ENCODE data around the gene WFIKKN2. TPM values are rescaled to one million over a fixed set of nuclear protein-coding genes. Genes with fewer than 3 reads are reported as not detected.

The WFIKKN2 gene, protein sequence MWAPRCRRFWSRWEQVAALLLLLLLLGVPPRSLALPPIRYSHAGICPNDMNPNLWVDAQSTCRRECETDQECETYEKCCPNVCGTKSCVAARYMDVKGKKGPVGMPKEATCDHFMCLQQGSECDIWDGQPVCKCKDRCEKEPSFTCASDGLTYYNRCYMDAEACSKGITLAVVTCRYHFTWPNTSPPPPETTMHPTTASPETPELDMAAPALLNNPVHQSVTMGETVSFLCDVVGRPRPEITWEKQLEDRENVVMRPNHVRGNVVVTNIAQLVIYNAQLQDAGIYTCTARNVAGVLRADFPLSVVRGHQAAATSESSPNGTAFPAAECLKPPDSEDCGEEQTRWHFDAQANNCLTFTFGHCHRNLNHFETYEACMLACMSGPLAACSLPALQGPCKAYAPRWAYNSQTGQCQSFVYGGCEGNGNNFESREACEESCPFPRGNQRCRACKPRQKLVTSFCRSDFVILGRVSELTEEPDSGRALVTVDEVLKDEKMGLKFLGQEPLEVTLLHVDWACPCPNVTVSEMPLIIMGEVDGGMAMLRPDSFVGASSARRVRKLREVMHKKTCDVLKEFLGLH
- not detected for polyA plus RNA-seq (2013)

GRCh38 chr17:50835301-50836234 is at the start of gene WFIKKN2:
TSS of gene WFIKKN2 (plus strand) at chr17:50835586. CDS start at chr17:50835938, 352 bp downstream.
- H3K36me3 ChIP-seq (ENCODE audit: control insufficient read depth in 4 of 4, insufficient read depth in 4 of 4, low read length in 3 of 4) = no peaks in the 10 kb centered on the region
- H3K4me3 ChIP-seq (ENCODE audit: control insufficient read depth in 1 of 7, extremely low read depth in 1 of 7, insufficient read depth in 4 of 7, low read depth in 2 of 7, low read length in 6 of 7) = peak within 1 kb of the TSS in 1 of 7 experiments; percentile 19
- 55% methylated on average over 38 of the region's 39 CpGs for WGBS (ENCODE audit: insufficient coverage)
- peak in 2 of 3 donors; percentile 48 to 56 for DNase-seq
- ChIA-PET POLR2A (interaction anchor here (0.5 to 0.6 kb wide), 2 partner anchors 8 to 79 kb away, joined by 3 to 4 read pairs; no protein-coding TSS in a partner anchor), CTCF (interaction anchor here (0.9 to 1.6 kb wide), 4 partner anchors 25 to 52 kb away, joined by 3 to 7 read pairs (median 5); no protein-coding TSS in a partner anchor)
- H3K4me1 ChIP-seq (ENCODE audit: control extremely low read depth in 1 of 4, control insufficient read depth in 4 of 4, insufficient read depth in 4 of 4, low read length in 3 of 4) = peaks cover 0 to 32% (median 23%) of the 10 kb centered on the region in 4 experiments
- H3K27ac ChIP-seq (ENCODE audit: insufficient read depth in 1 of 2, low read depth in 1 of 2, low read length in 2 of 2, poor library complexity in 1 of 2, severe bottlenecking in 2 of 2) = no peak within 1 kb of the TSS
- H3K27me3 ChIP-seq (replicated peaks in 2 of 5; ENCODE audit: control insufficient read depth in 4 of 5, insufficient read depth in 5 of 5, low read length in 4 of 5) = no peaks in the 10 kb centered on the region
- no peaks in the 10 kb centered on the region for H3K9me3 ChIP-seq (ENCODE audit: control extremely low read depth in 1 of 5, control insufficient read depth in 4 of 5, insufficient read depth in 2 of 5, low read depth in 1 of 5, low read length in 4 of 5)

- H3K9me3 ChIP-seq (ENCODE audit: control extremely low read depth in 1 of 5, control insufficient read depth in 4 of 5, insufficient read depth in 2 of 5, low read depth in 1 of 5, low read length in 4 of 5) = no peaks in the 10 kb centered on the region
- H3K4me3 ChIP-seq (ENCODE audit: control insufficient read depth in 1 of 7, extremely low read depth in 1 of 7, insufficient read depth in 4 of 7, low read depth in 2 of 7, low read length in 6 of 7) = no peak overlapping the region
- no peak overlapping the region for H3K27ac ChIP-seq (ENCODE audit: insufficient read depth in 1 of 2, low read depth in 1 of 2, low read length in 2 of 2, poor library complexity in 1 of 2, severe bottlenecking in 2 of 2)
- ChIA-PET POLR2A (no interaction called here), CTCF (interaction anchor here (0.8 to 7.3 kb wide), 9 partner anchors 10 to 139 kb away, joined by 3 to 172 read pairs (median 15); partner anchors contain the start of gene WFIKKN2)
- H3K27me3 ChIP-seq (replicated peaks in 2 of 5; ENCODE audit: control insufficient read depth in 4 of 5, insufficient read depth in 5 of 5, low read length in 4 of 5) = peaks cover 0 to 7% (median 0%) of the 10 kb centered on the region in 5 experiments
- peaks cover 0 to 21% (median 13%) of the 10 kb centered on the region in 4 experiments for H3K4me1 ChIP-seq (ENCODE audit: control extremely low read depth in 1 of 4, control insufficient read depth in 4 of 4, insufficient read depth in 4 of 4, low read length in 3 of 4)
- no peak for DNase-seq
- 96% methylated on average over 9 of the region's 9 CpGs for WGBS (ENCODE audit: insufficient coverage)
- no peaks in the 10 kb centered on the region for H3K36me3 ChIP-seq (ENCODE audit: control insufficient read depth in 4 of 4, insufficient read depth in 4 of 4, low read length in 3 of 4)
These were observed 49.3 kb upstream of the WFIKKN2 start for GRCh38 chr17:50785946-50786570.

GRCh38 chr17:50787106-50787505 is 48.3 kb upstream of the WFIKKN2 start:
- no peak overlapping the region for H3K4me3 ChIP-seq (ENCODE audit: control insufficient read depth in 1 of 7, extremely low read depth in 1 of 7, insufficient read depth in 4 of 7, low read depth in 2 of 7, low read length in 6 of 7)
- DNase-seq = no peak
- WGBS (ENCODE audit: insufficient coverage) = 93% methylated on average over 4 of the region's 7 CpGs
- ChIA-PET POLR2A (no interaction called here), CTCF (interaction anchor here (1.4 to 7.3 kb wide), 6 partner anchors 30 to 161 kb away, joined by 3 to 172 read pairs (median 38); no protein-coding TSS in a partner anchor)
- H3K27ac ChIP-seq (ENCODE audit: insufficient read depth in 1 of 2, low read depth in 1 of 2, low read length in 2 of 2, poor library complexity in 1 of 2, severe bottlenecking in 2 of 2) = no peak overlapping the region
- H3K36me3 ChIP-seq (ENCODE audit: control insufficient read depth in 4 of 4, insufficient read depth in 4 of 4, low read length in 3 of 4) = no peaks in the 10 kb centered on the region
- H3K27me3 ChIP-seq (replicated peaks in 2 of 5; ENCODE audit: control insufficient read depth in 4 of 5, insufficient read depth in 5 of 5, low read length in 4 of 5) = no peaks in the 10 kb centered on the region
- peaks cover 0 to 22% (median 12%) of the 10 kb centered on the region in 4 experiments for H3K4me1 ChIP-seq (ENCODE audit: control extremely low read depth in 1 of 4, control insufficient read depth in 4 of 4, insufficient read depth in 4 of 4, low read length in 3 of 4)
- H3K9me3 ChIP-seq (ENCODE audit: control extremely low read depth in 1 of 5, control insufficient read depth in 4 of 5, insufficient read depth in 2 of 5, low read depth in 1 of 5, low read length in 4 of 5) = no peaks in the 10 kb centered on the region

DNA sequence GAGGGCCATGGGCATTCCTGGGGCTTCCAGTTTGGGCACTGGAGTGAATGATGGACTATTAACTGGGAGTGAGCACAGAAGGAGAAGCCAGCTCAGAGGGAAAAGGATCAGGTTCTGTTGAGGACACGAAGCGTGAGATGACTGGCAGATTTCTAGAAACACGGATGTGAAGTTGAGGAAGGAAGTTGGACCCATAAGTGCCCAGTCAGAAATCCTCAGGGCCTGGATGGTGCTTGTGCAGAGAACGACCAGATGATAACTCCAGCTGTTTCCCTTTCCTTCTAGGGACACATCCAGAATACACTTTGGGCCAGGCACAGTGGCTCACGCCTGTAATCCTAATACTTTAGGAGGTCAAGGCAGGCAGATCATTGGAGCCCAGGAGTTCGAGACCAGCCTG is 44.8 kb upstream of the WFIKKN2 start:
- Histone ChIP-seq H3K4me1 (ENCODE audit: control extremely low read depth in 1 of 4, control insufficient read depth in 4 of 4, insufficient read depth in 4 of 4, low read length in 3 of 4) (peaks cover 0 to 22% (median 12%) of the 10 kb centered on the region in 4 experiments), H3K27me3 (replicated peaks in 2 of 5; ENCODE audit: control insufficient read depth in 4 of 5, insufficient read depth in 5 of 5, low read length in 4 of 5) (no peaks in the 10 kb centered on the region), H3K9me3 (ENCODE audit: control extremely low read depth in 1 of 5, control insufficient read depth in 4 of 5, insufficient read depth in 2 of 5, low read depth in 1 of 5, low read length in 4 of 5) (no peaks in the 10 kb centered on the region), H3K27ac (ENCODE audit: insufficient read depth in 1 of 2, low read depth in 1 of 2, low read length in 2 of 2, poor library complexity in 1 of 2, severe bottlenecking in 2 of 2) (no peak overlapping the region), H3K36me3 (ENCODE audit: control insufficient read depth in 4 of 4, insufficient read depth in 4 of 4, low read length in 3 of 4) (no peaks in the 10 kb centered on the region), H3K4me3 (ENCODE audit: control insufficient read depth in 1 of 7, extremely low read depth in 1 of 7, insufficient read depth in 4 of 7, low read depth in 2 of 7, low read length in 6 of 7) (peak overlapping the region in 1 of 7 experiments; percentile 6)
- peak; percentile 39 to 93 (median 87) for DNase-seq
- ChIA-PET POLR2A (interaction anchor here (0.7 kb wide), 1 partner anchor 300 kb away, joined by 3 read pairs; no protein-coding TSS in a partner anchor), CTCF (interaction anchor here (1.1 to 3.6 kb wide), 8 partner anchors 12 to 62 kb away, joined by 3 to 15 read pairs (median 4); no protein-coding TSS in a partner anchor)
- WGBS (ENCODE audit: insufficient coverage) = 12% methylated on average over 5 of the region's 6 CpGs

GRCh38 chr17:50792132-50792531 is 43.3 kb upstream of the WFIKKN2 start:
- 98% methylated on average over 7 of the region's 7 CpGs for WGBS (ENCODE audit: insufficient coverage)
- Histone ChIP-seq H3K27ac (ENCODE audit: insufficient read depth in 1 of 2, low read depth in 1 of 2, low read length in 2 of 2, poor library complexity in 1 of 2, severe bottlenecking in 2 of 2) (no peak overlapping the region), H3K9me3 (ENCODE audit: control extremely low read depth in 1 of 5, control insufficient read depth in 4 of 5, insufficient read depth in 2 of 5, low read depth in 1 of 5, low read length in 4 of 5) (no peaks in the 10 kb centered on the region), H3K27me3 (replicated peaks in 2 of 5; ENCODE audit: control insufficient read depth in 4 of 5, insufficient read depth in 5 of 5, low read length in 4 of 5) (no peaks in the 10 kb centered on the region), H3K4me3 (ENCODE audit: control insufficient read depth in 1 of 7, extremely low read depth in 1 of 7, insufficient read depth in 4 of 7, low read depth in 2 of 7, low read length in 6 of 7) (no peak overlapping the region), H3K36me3 (ENCODE audit: control insufficient read depth in 4 of 4, insufficient read depth in 4 of 4, low read length in 3 of 4) (no peaks in the 10 kb centered on the region), H3K4me1 (ENCODE audit: control extremely low read depth in 1 of 4, control insufficient read depth in 4 of 4, insufficient read depth in 4 of 4, low read length in 3 of 4) (peaks cover 0 to 31% (median 17%) of the 10 kb centered on the region in 4 experiments)
- no peak for DNase-seq
- POLR2A ChIA-PET = no interaction called here
- CTCF ChIA-PET = interaction anchor here (0.6 to 3.6 kb wide), 6 partner anchors 9 to 128 kb away, joined by 3 to 15 read pairs (median 4); no protein-coding TSS in a partner anchor

GRCh38 chr17:50793007-50793406 is 42.4 kb upstream of the WFIKKN2 start:
- Histone ChIP-seq H3K9me3 (ENCODE audit: control extremely low read depth in 1 of 5, control insufficient read depth in 4 of 5, insufficient read depth in 2 of 5, low read depth in 1 of 5, low read length in 4 of 5) (no peaks in the 10 kb centered on the region), H3K36me3 (ENCODE audit: control insufficient read depth in 4 of 4, insufficient read depth in 4 of 4, low read length in 3 of 4) (no peaks in the 10 kb centered on the region), H3K27me3 (replicated peaks in 2 of 5; ENCODE audit: control insufficient read depth in 4 of 5, insufficient read depth in 5 of 5, low read length in 4 of 5) (no peaks in the 10 kb centered on the region), H3K4me3 (ENCODE audit: control insufficient read depth in 1 of 7, extremely low read depth in 1 of 7, insufficient read depth in 4 of 7, low read depth in 2 of 7, low read length in 6 of 7) (no peak overlapping the region), H3K27ac (ENCODE audit: insufficient read depth in 1 of 2, low read depth in 1 of 2, low read length in 2 of 2, poor library complexity in 1 of 2, severe bottlenecking in 2 of 2) (no peak overlapping the region), H3K4me1 (ENCODE audit: control extremely low read depth in 1 of 4, control insufficient read depth in 4 of 4, insufficient read depth in 4 of 4, low read length in 3 of 4) (peaks cover 0 to 35% (median 20%) of the 10 kb centered on the region in 4 experiments)
- WGBS (ENCODE audit: insufficient coverage) = 94% methylated on average over 7 of the region's 8 CpGs
- ChIA-PET POLR2A (no interaction called here), CTCF (interaction anchor here (0.6 to 3.6 kb wide), 4 partner anchors 9 to 29 kb away, joined by 3 to 15 read pairs (median 4); no protein-coding TSS in a partner anchor)
- no peak for DNase-seq
